HG02571 (cell line): ENCODE results near the gene PRPF18.
"Not testable (repeated sequence)": the region's sequence is repeated elsewhere in the genome, so short reads cannot be mapped to it uniquely, and the experiment has no call there.

ENCODE experiments used
- ATAC-seq: cut with Tn5 transposase; IDR thresholded peaks from one replicate; pipeline ENCODE4 v1.9.1; 2021; ENCODE audit warnings: mild to moderate bottlenecking, moderate library complexity; ENCODE audit not compliant: unreplicated experiment

Gene PRPF18, protein sequence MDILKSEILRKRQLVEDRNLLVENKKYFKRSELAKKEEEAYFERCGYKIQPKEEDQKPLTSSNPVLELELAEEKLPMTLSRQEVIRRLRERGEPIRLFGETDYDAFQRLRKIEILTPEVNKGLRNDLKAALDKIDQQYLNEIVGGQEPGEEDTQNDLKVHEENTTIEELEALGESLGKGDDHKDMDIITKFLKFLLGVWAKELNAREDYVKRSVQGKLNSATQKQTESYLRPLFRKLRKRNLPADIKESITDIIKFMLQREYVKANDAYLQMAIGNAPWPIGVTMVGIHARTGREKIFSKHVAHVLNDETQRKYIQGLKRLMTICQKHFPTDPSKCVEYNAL

DNA sequence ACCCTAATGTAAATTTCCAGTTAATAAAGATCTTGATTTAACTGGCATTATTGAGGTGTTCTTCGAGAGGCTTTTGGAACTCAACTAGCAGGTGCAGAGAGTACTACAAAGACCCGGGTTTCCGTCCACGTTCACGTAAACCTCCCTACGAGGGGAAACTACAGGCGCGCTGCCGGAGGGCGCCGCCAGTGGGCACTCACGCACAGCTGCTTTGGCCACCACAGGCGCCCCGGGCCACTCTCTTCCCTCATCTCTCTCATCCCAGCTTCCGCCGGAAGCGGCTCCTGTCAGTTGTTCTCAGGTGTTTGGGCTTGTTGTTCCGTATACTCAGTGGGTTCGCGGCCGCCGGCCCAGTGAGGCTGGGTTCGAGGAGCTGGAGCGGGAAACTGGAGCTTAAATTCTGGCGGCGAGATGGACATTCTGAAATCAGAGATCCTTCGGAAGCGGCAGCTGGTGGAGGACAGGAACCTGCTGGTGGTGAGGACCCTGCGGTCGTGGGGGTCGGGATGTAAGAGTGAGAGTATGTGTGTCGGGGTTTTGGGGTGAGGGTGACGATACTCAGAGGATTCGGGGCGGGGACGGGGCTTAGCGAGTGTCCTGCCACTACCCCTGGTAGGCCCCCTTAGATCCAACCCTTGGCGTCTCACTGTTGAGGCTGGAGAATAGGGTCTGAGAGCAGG lies at the start of gene PRPF18:
Gene PRPF18, plus strand, starts transcription at position 290 of the 680 bp plus-strand sequence. Its CDS starts 122 bp downstream, at position 412.
- ATAC-seq, result peak; percentile 100

GRCh38 chr10:13537985-13538384 lies 48.8 kb upstream of the PRPF18 start:
- not testable (repeated sequence) for ATAC-seq

DNA sequence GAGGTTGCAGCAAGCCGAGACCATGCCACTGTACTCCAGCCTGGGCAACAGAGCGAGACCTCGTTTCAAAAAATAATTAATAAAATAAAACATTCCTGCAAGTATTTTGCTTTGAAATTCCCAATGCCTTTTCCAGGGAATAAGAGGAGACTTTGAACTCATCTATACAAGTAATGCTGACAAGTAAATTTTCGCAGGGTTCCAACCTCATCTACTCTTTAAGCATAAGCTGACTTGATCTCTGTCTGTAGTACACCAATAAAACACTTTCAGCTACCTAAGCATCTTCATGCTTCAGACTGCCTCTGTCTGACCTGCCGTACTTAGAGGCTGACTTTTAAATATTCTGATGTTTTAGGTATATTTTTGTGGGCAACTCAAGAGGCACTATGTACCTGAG lies 44.2 kb upstream of the PRPF18 start:
- ATAC-seq, result no peak

- ATAC-seq, result no peak
Measured at GRCh38 chr10:13550802-13551201, 36.0 kb upstream of the PRPF18 start.

- ATAC-seq, result no peak
Measured at GRCh38 chr10:13555884-13556510, 30.8 kb upstream of the PRPF18 start.

DNA sequence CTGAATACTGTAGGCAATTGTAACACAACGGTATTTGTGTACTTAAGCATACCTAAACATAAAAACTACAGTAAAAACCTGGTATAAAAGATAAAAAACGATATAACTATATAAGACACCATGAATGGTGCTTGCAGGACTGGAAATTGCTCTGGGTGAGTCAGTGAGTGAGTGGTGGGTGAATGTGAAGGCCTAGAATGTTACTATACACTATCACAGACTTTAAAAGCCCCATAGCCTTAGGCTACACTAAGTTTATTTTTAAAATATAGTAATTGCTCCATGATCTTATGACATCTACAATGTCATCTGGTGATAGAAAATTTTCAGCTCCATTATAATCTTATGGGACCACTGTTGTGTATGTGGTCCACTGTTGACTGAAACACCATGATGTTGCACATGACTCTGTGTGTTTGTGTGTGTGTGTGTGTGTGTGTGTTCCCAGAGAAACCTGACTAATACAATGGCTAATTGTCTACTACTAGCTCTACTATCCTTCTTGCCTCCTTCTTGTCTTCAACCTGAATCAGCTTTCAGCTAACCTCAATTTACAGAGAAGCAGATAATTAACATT lies 27.6 kb upstream of the PRPF18 start:
- ATAC-seq, result no peak

- no peak for ATAC-seq
Measured at GRCh38 chr10:13560597-13560996, 26.2 kb upstream of the PRPF18 start.

- ATAC-seq, result no peak
Measured at GRCh38 chr10:13563481-13564445, 23.0 kb upstream of the PRPF18 start.

GRCh38 chr10:13564576-13564975 lies 22.2 kb upstream of the PRPF18 start:
- ATAC-seq, result no peak

- no peak for ATAC-seq
Measured at GRCh38 chr10:13567030-13567429, 19.7 kb upstream of the PRPF18 start.

- ATAC-seq, result no peak
Measured at GRCh38 chr10:13571541-13571940, 15.2 kb upstream of the PRPF18 start.

DNA sequence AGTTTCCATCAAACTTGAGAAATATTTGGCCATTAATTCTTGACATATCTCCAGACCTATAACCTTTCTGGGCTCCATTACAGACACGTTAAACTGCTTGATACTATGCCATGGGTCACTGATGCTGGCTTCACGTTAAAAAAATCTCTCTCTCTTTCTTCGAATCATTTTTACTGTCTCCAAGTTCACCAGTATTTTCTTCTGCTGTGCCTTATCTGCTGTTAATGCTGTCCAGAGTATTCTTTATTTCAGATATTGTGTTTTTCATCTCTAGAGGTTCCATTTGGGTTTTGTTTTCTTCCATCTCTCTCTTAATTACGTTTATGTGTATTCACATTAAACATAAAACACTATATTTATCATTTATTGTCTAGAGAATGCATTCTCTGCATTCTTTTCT lies 12.8 kb upstream of the PRPF18 start:
- ATAC-seq, result no peak

- no peak for ATAC-seq
Measured at GRCh38 chr10:13585195-13585751, 1.5 kb upstream of the PRPF18 start.

GRCh38 chr10:13585943-13586342 lies 822 bp upstream of the PRPF18 start:
- no peak for ATAC-seq

DNA sequence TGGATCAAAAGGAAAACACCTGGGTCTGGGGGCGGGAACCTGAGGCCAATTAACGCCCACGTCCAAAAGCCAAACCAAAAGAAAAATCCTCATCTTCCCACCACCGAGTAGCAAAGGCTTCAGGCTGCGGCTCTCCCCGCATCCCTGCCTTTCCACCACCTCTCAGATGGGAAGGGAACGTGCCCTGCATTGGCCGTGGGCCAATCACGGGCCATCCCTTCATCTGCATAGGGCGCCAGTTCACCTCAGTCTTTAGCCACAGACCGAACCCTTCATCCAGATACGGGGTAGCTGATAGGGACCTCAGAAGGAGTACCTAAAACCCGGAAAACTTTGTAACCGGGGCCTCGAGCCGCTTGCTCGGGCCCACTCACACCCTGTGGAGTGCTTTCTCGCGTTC lies 626 bp downstream of the PRPF18 start:
- ATAC-seq, result no peak

- no peak for ATAC-seq
Measured at GRCh38 chr10:13589316-13589715, 2.6 kb downstream of the PRPF18 start.

DNA sequence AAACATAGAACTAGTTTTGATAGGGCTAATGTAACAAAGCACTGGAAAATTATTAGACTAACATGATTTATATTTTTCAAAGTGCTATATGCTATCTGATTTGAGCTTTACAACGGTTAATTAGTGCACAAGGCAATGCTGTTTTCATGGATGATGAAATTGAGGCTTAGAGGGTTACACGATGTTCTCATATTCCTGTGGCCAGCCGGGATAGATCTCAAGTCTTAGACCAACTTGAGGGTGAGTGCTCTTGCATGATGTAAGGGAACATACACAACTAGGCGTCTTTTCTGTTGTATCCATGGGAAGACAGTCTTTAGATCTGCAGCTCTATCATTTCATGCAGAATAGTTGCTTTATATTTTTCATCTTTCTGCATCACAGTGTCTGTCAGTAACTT lies 4.1 kb downstream of the PRPF18 start:
- no peak for ATAC-seq

- ATAC-seq, result no peak
Measured at GRCh38 chr10:13592306-13592705, 5.5 kb downstream of the PRPF18 start.

DNA sequence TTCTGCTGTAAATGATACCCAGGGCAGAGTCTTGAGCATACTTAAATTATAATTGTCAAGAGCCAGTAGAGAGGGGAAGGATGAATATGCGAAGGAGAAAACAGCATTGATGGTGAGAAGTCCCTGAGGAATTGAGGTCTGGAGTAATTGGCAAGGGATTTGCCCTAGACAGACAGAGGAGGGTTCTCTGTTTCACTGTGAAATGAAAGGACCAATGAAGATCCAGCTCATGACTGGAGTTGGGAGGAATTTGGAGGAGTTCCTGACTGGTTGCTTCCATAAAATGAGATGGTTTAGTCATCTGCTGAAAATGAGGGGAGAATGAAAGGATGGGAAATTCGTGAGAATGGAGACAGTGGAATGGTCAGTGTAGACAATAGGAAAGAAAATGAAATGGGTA lies 6.8 kb downstream of the PRPF18 start:
- ATAC-seq, result no peak

DNA sequence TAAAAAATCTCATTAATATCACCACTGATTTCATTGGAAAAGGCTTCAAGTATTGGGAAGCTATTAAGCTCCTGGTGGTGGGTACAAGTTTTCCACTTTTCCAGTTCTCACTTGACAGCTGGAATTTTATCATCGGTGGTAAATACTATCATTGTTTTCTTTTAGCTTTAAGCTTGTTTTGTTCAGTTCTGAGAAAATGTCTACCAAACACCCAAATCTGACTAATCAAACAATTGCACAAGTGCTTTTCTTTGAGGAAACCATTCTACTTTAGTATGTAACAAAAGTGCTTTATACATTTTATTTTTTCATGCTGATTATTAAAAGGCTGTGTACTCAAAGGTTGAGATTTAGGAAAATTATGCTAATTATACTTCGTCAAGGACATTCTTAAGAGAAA lies 7.9 kb downstream of the PRPF18 start:
- no peak for ATAC-seq
